Colonic mucosa (tissue), 4 donors: ENCODE data around the gene SRSF7. TPM values are rescaled to one million over a fixed set of nuclear protein-coding genes. Genes with fewer than 3 reads are reported as not detected.

Experiments used
- DNase-seq: peaks from one replicate; pipeline ENCODE4 v3.0.0-alpha.2; 2020
- H3K27ac ChIP-seq: fragments of 200-600 bp; one replicate; pipeline ENCODE4 v1.8.0; 2021
- H3K27me3 ChIP-seq: fragments of 200-600 bp; one replicate; pipeline ENCODE4 v1.8.0; 2021
- H3K36me3 ChIP-seq: fragments of 200-600 bp; one replicate; pipeline ENCODE4 v1.8.0; 2021
- H3K4me1 ChIP-seq: fragments of 200-600 bp; one replicate; pipeline ENCODE4 v1.8.0; 2021; ENCODE audit warnings: mild to moderate bottlenecking
- H3K4me3 ChIP-seq: fragments of 200-600 bp; one replicate; pipeline ENCODE4 v1.8.0; 2021
- H3K9ac ChIP-seq, 2 donors: one replicate each; pipeline ENCODE4 v1.7.0; 2013; ENCODE audit warnings: control low read depth in 2 of 2, low read depth in 2 of 2, low read length in 2 of 2
- H3K9me3 ChIP-seq: fragments of 200-600 bp; one replicate; pipeline ENCODE4 v1.8.0; 2021
- CTCF ChIP-seq: fragments of 200-600 bp; IDR thresholded peaks from one replicate; pipeline ENCODE4 v1.8.0; 2022; ENCODE audit warnings: antibody characterized with exemption, mild to moderate bottlenecking
- intact Hi-C: fragments of 100-400 bp; cut with DNase I; formaldehyde crosslinking; loops from one replicate; pipeline ENCODE4 v1.14.1; 2022
- total RNA-seq, 2 donors: library from RNA; stranded (reverse); fragmentation: NEBNext Ultra II Directional in 1 of 2; extraction: Animal tissue kit (Norgen Biotek cat#: 25700) in 1 of 2; gene quantifications; one replicate each; pipeline ENCODE4 v1.2.1, GENCODE V29; 2021
- donor health status: healthy.
- donor health status: DM: no; HTN: no; CAD: no.
- donor health status: DM: no; HTN: no; CAD: no.

The SRSF7 gene
- total RNA-seq, 2 donors from 2014 or later, result 119 to 157 TPM

- intact Hi-C loops, result no loop called here
- TF ChIP-seq CTCF, result no peak
- no peak overlapping the region for H3K27ac ChIP-seq
- no peak overlapping the region for H3K4me3 ChIP-seq
- no peak for DNase-seq
- no peaks in the 10 kb centered on the region for H3K4me1 ChIP-seq
- H3K9ac ChIP-seq, result no peak overlapping the region
- no peaks in the 10 kb centered on the region for H3K27me3 ChIP-seq
- no peaks in the 10 kb centered on the region for H3K36me3 ChIP-seq
- no peaks in the 10 kb centered on the region for H3K9me3 ChIP-seq
Measured at GRCh38 chr2:38728694-38729093, 22.5 kb downstream of the SRSF7 start.

GRCh38 chr2:38727661-38728060 lies 23.5 kb downstream of the SRSF7 start:
- Histone ChIP-seq H3K4me1 (no peaks in the 10 kb centered on the region), H3K36me3 (no peaks in the 10 kb centered on the region), H3K27me3 (no peaks in the 10 kb centered on the region), H3K27ac (no peak overlapping the region), H3K9me3 (no peaks in the 10 kb centered on the region), H3K9ac (no peak overlapping the region), H3K4me3 (no peak overlapping the region)
- intact Hi-C loops, result no loop called here
- no peak for DNase-seq
- TF ChIP-seq CTCF, result no peak

- DNase-seq, result no peak
- Histone ChIP-seq H3K27ac (no peak overlapping the region), H3K9ac (no peak overlapping the region), H3K4me3 (no peak overlapping the region), H3K4me1 (no peaks in the 10 kb centered on the region), H3K27me3 (no peaks in the 10 kb centered on the region), H3K36me3 (no peaks in the 10 kb centered on the region), H3K9me3 (no peaks in the 10 kb centered on the region)
- TF ChIP-seq CTCF, result no peak
- intact Hi-C loops, result no loop called here
Measured at GRCh38 chr2:38723173-38723572, 28.0 kb downstream of the SRSF7 start.

GRCh38 chr2:38722271-38723061 lies 28.7 kb downstream of the SRSF7 start:
- Histone ChIP-seq H3K36me3 (no peaks in the 10 kb centered on the region), H3K9me3 (no peaks in the 10 kb centered on the region), H3K4me1 (no peaks in the 10 kb centered on the region), H3K4me3 (no peak overlapping the region), H3K9ac (peak overlapping the region in 1 of 2 donors; percentile 21), H3K27ac (no peak overlapping the region), H3K27me3 (no peaks in the 10 kb centered on the region)
- TF ChIP-seq CTCF, result no peak
- intact Hi-C loops, result no loop called here
- DNase-seq, result no peak

- Histone ChIP-seq H3K36me3 (no peaks in the 10 kb centered on the region), H3K27me3 (no peaks in the 10 kb centered on the region), H3K27ac (no peak overlapping the region), H3K4me3 (no peak overlapping the region), H3K9ac (no peak overlapping the region), H3K9me3 (no peaks in the 10 kb centered on the region), H3K4me1 (no peaks in the 10 kb centered on the region)
- intact Hi-C loops, result no loop called here
- TF ChIP-seq CTCF, result no peak
- peak; percentile 56 for DNase-seq
Measured at GRCh38 chr2:38720613-38721241, 30.4 kb downstream of the SRSF7 start.
